WERI-Rb-1 (cell line): ENCODE results near the gene DPP9.

Experiments
- DNase-seq: peaks from one replicate; pipeline ENCODE4 v3.0.0-alpha.2; 2020
- H3K27ac ChIP-seq: fragments of 250-450 bp; sonication (Bioruptor Pico); 2 replicates; pipeline ENCODE4 v1.5.1; 2020; ENCODE audit warnings: mild to moderate bottlenecking, moderate library complexity
- H3K27me3 ChIP-seq: fragments of 250-450 bp; sonication (Bioruptor Pico); 2 replicates; pipeline ENCODE4 v1.5.1; 2021; ENCODE audit warnings: mild to moderate bottlenecking, low read depth, moderate library complexity; ENCODE audit not compliant: insufficient read depth, severe bottlenecking
- H3K36me3 ChIP-seq: fragments of 250-450 bp; sonication (Bioruptor Pico); 2 replicates; pipeline ENCODE4 v1.5.1; 2020; ENCODE audit warnings: mild to moderate bottlenecking, moderate library complexity
- H3K4me3 ChIP-seq: 2 replicates; pipeline ENCODE4 v1.5.1; 2011; ENCODE audit warnings: low read depth, mild to moderate bottlenecking, control low read depth, low read length
- H3K9me3 ChIP-seq: fragments of 250-450 bp; sonication (Bioruptor Pico); 2 replicates; pipeline ENCODE4 v1.5.1; 2021; ENCODE audit warnings: mild to moderate bottlenecking, moderate library complexity; ENCODE audit not compliant: severe bottlenecking
- TF ChIP-seq, protein P1 (sequence below): IDR thresholded peaks from 2 replicates; pipeline ENCODE4 v1.5.1; 2011; ENCODE audit warnings: low read depth, mild to moderate bottlenecking, control low read depth, inconsistent platforms, low read length

The DPP9 gene

DNA sequence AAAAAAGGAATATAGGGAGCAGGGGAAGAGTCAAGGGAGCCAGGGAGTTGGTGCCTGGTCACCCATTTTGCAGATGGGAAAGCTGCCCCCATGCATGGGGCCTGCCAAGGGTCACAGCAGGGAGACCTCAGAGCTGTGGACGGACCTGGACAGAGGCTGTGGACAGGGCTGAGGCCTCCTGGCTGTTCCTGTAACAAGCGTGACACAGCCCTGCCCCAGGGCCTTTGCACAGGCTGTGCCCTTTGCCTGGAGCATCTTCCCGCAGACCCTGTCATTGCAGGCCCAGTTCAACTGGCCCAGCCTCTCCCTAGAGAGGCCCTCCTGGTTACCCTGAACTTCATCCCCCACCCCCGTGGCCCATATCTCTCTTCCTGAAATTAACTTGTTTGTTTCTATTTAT, 77.9 kb downstream of the DPP9 start:
- Histone ChIP-seq H3K27me3 (no peaks in the 10 kb centered on the region), H3K27ac (no peak overlapping the region), H3K4me3 (no peak overlapping the region), H3K9me3 (no peaks in the 10 kb centered on the region), H3K36me3 (no peaks in the 10 kb centered on the region)
- TF ChIP-seq, protein P1, sequence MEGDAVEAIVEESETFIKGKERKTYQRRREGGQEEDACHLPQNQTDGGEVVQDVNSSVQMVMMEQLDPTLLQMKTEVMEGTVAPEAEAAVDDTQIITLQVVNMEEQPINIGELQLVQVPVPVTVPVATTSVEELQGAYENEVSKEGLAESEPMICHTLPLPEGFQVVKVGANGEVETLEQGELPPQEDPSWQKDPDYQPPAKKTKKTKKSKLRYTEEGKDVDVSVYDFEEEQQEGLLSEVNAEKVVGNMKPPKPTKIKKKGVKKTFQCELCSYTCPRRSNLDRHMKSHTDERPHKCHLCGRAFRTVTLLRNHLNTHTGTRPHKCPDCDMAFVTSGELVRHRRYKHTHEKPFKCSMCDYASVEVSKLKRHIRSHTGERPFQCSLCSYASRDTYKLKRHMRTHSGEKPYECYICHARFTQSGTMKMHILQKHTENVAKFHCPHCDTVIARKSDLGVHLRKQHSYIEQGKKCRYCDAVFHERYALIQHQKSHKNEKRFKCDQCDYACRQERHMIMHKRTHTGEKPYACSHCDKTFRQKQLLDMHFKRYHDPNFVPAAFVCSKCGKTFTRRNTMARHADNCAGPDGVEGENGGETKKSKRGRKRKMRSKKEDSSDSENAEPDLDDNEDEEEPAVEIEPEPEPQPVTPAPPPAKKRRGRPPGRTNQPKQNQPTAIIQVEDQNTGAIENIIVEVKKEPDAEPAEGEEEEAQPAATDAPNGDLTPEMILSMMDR: no peak
- DNase-seq: no peak

DNA sequence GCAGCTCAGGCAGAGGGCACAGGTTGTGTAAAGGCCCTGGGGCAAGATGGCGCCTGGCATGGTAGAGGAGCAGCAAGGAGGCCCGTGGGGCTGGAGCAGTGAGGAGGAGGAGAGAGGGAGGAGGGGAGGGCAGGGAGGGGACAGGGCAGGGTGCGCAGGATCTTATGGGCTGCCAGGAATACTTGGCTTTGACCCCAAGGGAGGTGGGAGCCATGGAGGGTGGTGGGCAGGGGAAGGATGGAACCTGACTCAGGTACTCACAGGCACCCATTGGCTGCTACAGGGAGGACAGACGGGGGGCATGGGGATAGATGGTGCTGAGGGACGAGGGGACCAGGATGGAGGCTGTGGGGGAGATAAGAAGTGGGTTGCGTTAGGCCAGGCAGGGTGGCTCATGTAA, 81.0 kb downstream of the DPP9 start:
- Histone ChIP-seq H3K27me3 (no peaks in the 10 kb centered on the region), H3K4me3 (no peak overlapping the region), H3K36me3 (no peaks in the 10 kb centered on the region), H3K9me3 (no peaks in the 10 kb centered on the region), H3K27ac (no peak overlapping the region)
- TF ChIP-seq, protein P1: no peak
- no peak for DNase-seq

DNA sequence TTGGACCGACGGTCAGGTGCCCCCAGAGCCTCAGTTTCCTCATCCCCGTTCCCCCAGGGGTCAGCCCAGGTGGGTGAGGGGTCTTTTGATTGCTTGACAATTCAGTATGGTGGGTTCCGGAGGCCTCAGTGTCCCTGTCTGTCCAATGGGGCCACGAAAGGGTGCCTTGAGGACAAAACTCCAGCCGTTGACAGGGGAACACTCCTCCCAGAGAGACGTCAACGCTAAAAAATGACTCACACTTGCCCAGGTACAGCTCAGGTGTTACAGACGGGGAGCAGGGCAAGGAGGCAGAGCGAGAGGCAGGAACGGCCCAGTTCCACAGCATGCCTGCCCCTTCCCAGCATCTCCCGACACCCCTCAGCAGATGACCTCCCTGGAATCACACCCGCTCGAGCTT, 82.5 kb downstream of the DPP9 start:
- Histone ChIP-seq H3K27ac (no peak overlapping the region), H3K27me3 (no peaks in the 10 kb centered on the region), H3K36me3 (no peaks in the 10 kb centered on the region), H3K9me3 (no peaks in the 10 kb centered on the region), H3K4me3 (no peak overlapping the region)
- TF ChIP-seq, protein P1: no peak
- DNase-seq: no peak

DNA sequence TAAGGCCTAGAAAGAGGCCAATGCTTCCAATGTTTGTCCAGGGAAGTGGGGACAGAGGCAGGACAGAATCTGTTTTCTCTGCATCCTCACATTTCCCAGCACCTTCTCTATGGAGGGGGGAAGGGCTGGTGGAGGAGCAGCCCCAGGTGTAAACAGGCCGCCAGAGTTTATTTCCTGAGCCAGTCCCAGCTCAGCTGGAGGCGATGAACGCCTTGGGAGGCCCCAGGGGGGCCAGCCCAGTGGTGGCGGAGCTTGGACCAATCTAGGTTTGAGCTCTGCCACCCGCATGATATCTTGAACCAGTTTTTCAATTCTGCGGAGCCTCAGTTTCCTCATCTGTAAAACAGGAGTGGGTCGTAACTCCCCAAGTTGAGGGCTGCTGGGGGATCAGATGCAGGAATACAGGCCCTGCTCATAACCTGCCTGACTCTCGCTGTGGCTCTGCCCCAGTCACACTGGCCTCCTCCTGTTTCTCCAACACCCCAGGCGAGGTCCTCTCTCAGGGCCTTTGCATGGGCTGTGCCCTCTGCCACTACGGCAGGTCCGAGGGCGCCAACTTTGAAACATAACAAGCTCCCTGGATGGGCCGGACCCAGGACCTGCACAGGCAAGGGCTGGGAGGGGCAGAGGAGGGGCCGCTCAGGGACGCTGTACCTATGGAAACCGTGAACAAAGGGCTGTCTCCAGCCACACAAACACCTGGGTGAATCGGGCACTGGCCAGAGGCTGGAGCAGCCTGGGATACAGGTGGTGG, 83.2 kb downstream of the DPP9 start:
- TF ChIP-seq, protein P1: no peak
- Histone ChIP-seq H3K27ac (no peak overlapping the region), H3K4me3 (no peak overlapping the region), H3K36me3 (no peaks in the 10 kb centered on the region), H3K9me3 (no peaks in the 10 kb centered on the region), H3K27me3 (no peaks in the 10 kb centered on the region)
- no peak for DNase-seq

DNA sequence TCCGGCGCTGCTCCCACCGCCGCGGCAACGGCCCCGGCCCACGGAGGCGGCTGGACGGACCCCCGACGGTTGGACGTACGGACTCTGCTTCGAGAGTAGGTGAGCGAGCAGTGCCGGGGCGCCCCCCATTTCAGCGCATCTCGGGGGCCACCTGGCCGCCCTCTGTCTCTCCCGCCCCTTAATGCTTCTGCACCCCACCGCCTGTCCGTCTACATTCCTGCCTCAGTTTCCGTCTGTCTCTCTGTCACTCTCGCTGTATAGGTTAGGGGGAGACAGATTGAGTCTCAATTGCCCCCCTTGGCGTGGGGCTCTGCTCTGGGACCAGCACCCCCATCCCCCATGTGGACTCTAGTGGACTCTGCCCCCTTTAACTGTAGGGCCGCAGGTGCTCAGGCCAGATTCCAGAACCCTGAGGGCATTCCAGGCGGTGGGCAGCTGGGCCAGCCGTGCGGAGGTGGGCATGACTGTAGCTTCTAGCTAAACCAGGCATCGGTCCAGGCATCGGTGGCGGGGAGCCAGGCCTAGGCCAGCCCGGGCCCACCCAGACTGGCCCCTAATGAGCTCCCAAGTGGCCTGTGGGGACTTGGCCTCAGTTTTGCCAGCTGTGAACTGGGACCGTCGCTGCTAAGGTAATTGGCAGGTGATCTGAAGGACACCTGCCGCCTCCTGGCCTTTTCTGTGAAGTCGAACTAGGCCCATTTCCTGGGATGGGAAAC, 84.0 kb downstream of the DPP9 start:
- TF ChIP-seq, protein P1: no peak
- no peaks in the 10 kb centered on the region for H3K9me3 ChIP-seq
- no peak for DNase-seq
- H3K4me3 ChIP-seq: peak overlapping the region; percentile 64
- no peaks in the 10 kb centered on the region for H3K36me3 ChIP-seq
- no peak overlapping the region for H3K27ac ChIP-seq
- H3K27me3 ChIP-seq: no peaks in the 10 kb centered on the region
